Pancreas (tissue), 10 donors: ENCODE results near the gene UPB1. TPM values are rescaled to one million over a fixed set of nuclear protein-coding genes. Genes with fewer than 3 reads are reported as not detected.

Source experiments
- ATAC-seq, 4 donors: fragments of 200-7000 bp; cut with Tn5 transposase; one replicate each; pipeline versions ENCODE4 v1.8.0 to v1.9.1; 2020; ENCODE audit warnings: mild to moderate bottlenecking in 4 of 4, moderate library complexity in 4 of 4
- DNase-seq, 6 donors: peaks; one replicate each; pipeline ENCODE4 v3.0.0-alpha.2; 2020
- FAIRE-seq: peaks from 2 replicates; lab custom pipeline; 2012; peaks lifted over from hg19 to GRCh38; lab: Jason Lieb, UNC
- H3K27ac ChIP-seq, 4 donors: fragments of 200-600 bp; sonication (generic); 1 replicate in 3 of 4; 2 replicates in 1 of 4; pipeline versions ENCODE4 v1.5.0 to v1.8.0; 2020
- H3K27me3 ChIP-seq, 4 donors: fragments of 200-600 bp; one replicate each; pipeline ENCODE4 v1.8.0; 2021
- H3K36me3 ChIP-seq, 3 donors: fragments of 200-600 bp; sonication (generic) in 1 of 3; one replicate each; pipeline versions ENCODE4 v1.5.0 to v1.8.0; 2020 to 2021
- H3K4me1 ChIP-seq, 3 donors: fragments of 200-600 bp; one replicate each; pipeline ENCODE4 v1.8.0; 2021
- H3K4me3 ChIP-seq, 4 donors: fragments of 200-600 bp; sonication (generic) in 2 of 4; one replicate each; pipeline versions ENCODE4 v1.5.0 to v1.8.0; 2020 to 2021
- H3K9me3 ChIP-seq, 4 donors: fragments of 200-600 bp; one replicate each; pipeline ENCODE4 v1.8.0; 2021
- CTCF ChIP-seq, 4 donors: fragments of 200-600 bp; sonication (generic) in 3 of 4; IDR thresholded peaks; one replicate each; pipeline versions ENCODE4 v1.5.0 to v1.8.0; 2021; ENCODE audit warnings: antibody characterized with exemption in 4 of 4
- WGBS, 2 donors: extraction: QIAGEN DNeasy Blood & Tissue Kit; methylation state at CpG; one replicate each; pipeline ENCODE4 v1.1.7; 2013; 5-methylcytosine and 5-hydroxymethylcytosine counted together
- intact Hi-C, 3 donors: fragments of 100-400 bp; cut with DNase I; formaldehyde crosslinking; loops; one replicate each; pipeline versions ENCODE4 v1.11.1 to v1.14.2; 2022
- polyA plus RNA-seq, 2 donors: library from polyadenylated mRNA; stranded (reverse); fragments of 200-250 nt; gene quantifications; one replicate each; pipeline ENCODE4 v1.2.3, GENCODE V29; 2013
- total RNA-seq, 6 donors: library from RNA; stranded (reverse); fragmentation: NEBNext Ultra II Directional in 4 of 6; extraction: Animal tissue kit (Norgen Biotek cat#: 25700) in 4 of 6; gene quantifications; one replicate each; pipeline versions ENCODE4 v1.2.1 to v1.2.4, GENCODE V29; 2021 to 2023
- donor health status: healthy with polysubstance abuse.
- donor health status: DM: no; HTN: no; CAD: no; lungs with moderate emphysema.
- donor health status: DM: no; HTN: no; CAD: no.
- donor health status: control.
- donor health status: control.
- donor health status: Bipolar disorder and iron deficiency.
- donor health status: DM: yes; HTN: yes; CAD: no.
- donor health status: DM: no; HTN: no; CAD: no.
- donor health status: DM: no; HTN: no; CAD: no.
- donor health status: DM: yes; HTN: yes; CAD: no.

Gene UPB1
- total and polyA plus RNA-seq, 8 donors = 0.08 to 2.3 (median 0.25) TPM

- Histone ChIP-seq H3K4me3 (no peak overlapping the region), H3K27me3 (no peaks in the 10 kb centered on the region), H3K27ac (no peak overlapping the region), H3K9me3 (no peaks in the 10 kb centered on the region), H3K4me1 (peaks cover 0 to 8% (median 3%) of the 10 kb centered on the region in 3 donors), H3K36me3 (no peaks in the 10 kb centered on the region)
- intact Hi-C loops = no loop called here
- ATAC-seq (no peak), FAIRE-seq (no peak), DNase-seq (no peak)
- no peak for TF ChIP-seq CTCF (IDR thresholded peaks at IDR 0.05)
These were observed 44.0 kb upstream of the UPB1 start for GRCh38 chr22:24451162-24451561.

GRCh38 chr22:24453853-24454252 lies 41.3 kb upstream of the UPB1 start:
- Histone ChIP-seq H3K36me3 (no peaks in the 10 kb centered on the region), H3K27ac (no peak overlapping the region), H3K4me3 (no peak overlapping the region), H3K9me3 (no peaks in the 10 kb centered on the region), H3K4me1 (peaks cover 0 to 8% (median 3%) of the 10 kb centered on the region in 3 donors), H3K27me3 (no peaks in the 10 kb centered on the region)
- ATAC-seq (no peak), FAIRE-seq (no peak), DNase-seq (no peak)
- WGBS, 2 donors = 55 to 56% methylated on average over 1 of the region's 1 CpG
- intact Hi-C loops = no loop called here
- no peak for TF ChIP-seq CTCF (IDR thresholded peaks at IDR 0.05)

- intact Hi-C loops = no loop called here
- ATAC-seq (no peak), FAIRE-seq (no peak), DNase-seq (no peak)
- Histone ChIP-seq H3K36me3 (no peaks in the 10 kb centered on the region), H3K27ac (no peak overlapping the region), H3K27me3 (no peaks in the 10 kb centered on the region), H3K4me3 (no peak overlapping the region), H3K9me3 (no peaks in the 10 kb centered on the region), H3K4me1 (peaks cover 0 to 8% (median 3%) of the 10 kb centered on the region in 3 donors)
- WGBS, 2 donors = 79 to 81% methylated on average over 4 of the region's 4 CpGs
- TF ChIP-seq CTCF (IDR thresholded peaks at IDR 0.05) = no peak
These were observed 40.1 kb upstream of the UPB1 start for GRCh38 chr22:24455039-24455438.

- no peaks in the 10 kb centered on the region for H3K36me3 ChIP-seq
- peaks cover 0 to 8% (median 3%) of the 10 kb centered on the region in 3 donors for H3K4me1 ChIP-seq
- intact Hi-C loops = no loop called here
- no peak for DNase-seq
- TF ChIP-seq CTCF (IDR thresholded peaks at IDR 0.05) = no peak
- no peaks in the 10 kb centered on the region for H3K9me3 ChIP-seq
- no peak overlapping the region for H3K4me3 ChIP-seq
- no peak overlapping the region for H3K27ac ChIP-seq
- WGBS, 2 donors = 43 to 45% methylated on average over 9 of the region's 9 CpGs
- FAIRE-seq = no peak
- H3K27me3 ChIP-seq = no peaks in the 10 kb centered on the region
- peak in 2 of 4 donors; percentile 17 to 22 for ATAC-seq
These were observed 39.2 kb upstream of the UPB1 start for GRCh38 chr22:24455751-24456426.

- H3K4me1 ChIP-seq = peaks cover 0 to 8% (median 3%) of the 10 kb centered on the region in 3 donors
- DNase-seq (no peak), ATAC-seq (no peak), FAIRE-seq (no peak)
- WGBS, 2 donors = 82 to 93% methylated on average over 3 of the region's 3 CpGs
- no peaks in the 10 kb centered on the region for H3K36me3 ChIP-seq
- intact Hi-C loops = no loop called here
- H3K27ac ChIP-seq = no peak overlapping the region
- no peaks in the 10 kb centered on the region for H3K27me3 ChIP-seq
- H3K9me3 ChIP-seq = no peaks in the 10 kb centered on the region
- no peak for TF ChIP-seq CTCF (IDR thresholded peaks at IDR 0.05)
- H3K4me3 ChIP-seq = no peak overlapping the region
These were observed 37.2 kb upstream of the UPB1 start for GRCh38 chr22:24457894-24458420.
